CD4-positive, alpha-beta memory T cell (primary cell): Measurements from ENCODE around the gene MYLK. TPM values are rescaled to one million over a fixed set of nuclear protein-coding genes. Genes with fewer than 3 reads are reported as not detected.
A peak's percentile ranks its signal among the peaks of the same experiment; 100 is the strongest.
"Not testable (repeated sequence)": the region's sequence is repeated elsewhere in the genome, so short reads cannot be mapped to it uniquely, and the experiment has no call there.

Experiments
- CTCF ChIA-PET: fragments of 350-600 bp; sonication (Branson Sonifier 250); formaldehyde crosslinking; loops from one replicate; lab custom pipeline; 2021; ENCODE audit warnings: inconsistent platforms; ENCODE audit not compliant: partially characterized antibody; lab: Charles Lee
- POLR2A ChIA-PET: fragments of 350-600 bp; sonication (Branson Sonifier 250); formaldehyde crosslinking; loops from one replicate; lab custom pipeline; 2021; ENCODE audit not compliant: partially characterized antibody; lab: Charles Lee
- DNase-seq, 5 donors: peaks; one replicate each; pipeline versions ENCODE4 v3.0.0 to v3.0.0-alpha.2; 2020 to 2022; ENCODE audit warnings: mixed read lengths in 1 of 5
- H3K27ac ChIP-seq: one replicate; pipeline ENCODE4 v1.7.0; 2013; ENCODE audit warnings: low read depth, low read length
- H3K27me3 ChIP-seq: 2 replicates; pipeline ENCODE4 v1.7.0; 2013; ENCODE audit warnings: mild to moderate bottlenecking, low read length, moderate library complexity; ENCODE audit not compliant: insufficient read depth
- H3K36me3 ChIP-seq: 2 replicates; pipeline ENCODE4 v1.7.0; 2013; ENCODE audit warnings: mild to moderate bottlenecking, low read length, moderate library complexity; ENCODE audit not compliant: insufficient read depth
- H3K4me1 ChIP-seq: 2 replicates; pipeline ENCODE4 v1.7.0; 2013; ENCODE audit warnings: mild to moderate bottlenecking, low read length, moderate library complexity; ENCODE audit not compliant: insufficient read depth
- H3K4me3 ChIP-seq, 2 donors: one replicate each; pipeline ENCODE4 v1.7.0; 2013; ENCODE audit warnings: low read length in 2 of 2, mild to moderate bottlenecking in 1 of 2
- H3K9me3 ChIP-seq, 2 donors: one replicate each; pipeline ENCODE4 v1.7.0; 2013; ENCODE audit warnings: low read length in 2 of 2, control low read depth in 1 of 2; ENCODE audit not compliant: control insufficient read depth in 1 of 2
- H3K27ac Mint-ChIP-seq, 7 donors: one replicate each; pipeline ENCODE4 v1.8.0; 2020 to 2021; ENCODE audit warnings: mixed read lengths in 7 of 7, mild to moderate bottlenecking in 6 of 7, inconsistent platforms in 3 of 7, moderate library complexity in 3 of 7
- H3K27me3 Mint-ChIP-seq, 2 donors: one replicate each; pipeline ENCODE4 v1.8.0; 2020 to 2021; ENCODE audit warnings: mixed read lengths in 2 of 2
- H3K36me3 Mint-ChIP-seq, 2 donors: one replicate each; pipeline ENCODE4 v1.8.0; 2020 to 2021; ENCODE audit warnings: mixed read lengths in 2 of 2, inconsistent platforms in 1 of 2, mild to moderate bottlenecking in 1 of 2
- H3K4me1 Mint-ChIP-seq, 4 donors: one replicate each; pipeline ENCODE4 v1.8.0; 2020 to 2021; ENCODE audit warnings: mixed read lengths in 4 of 4, mild to moderate bottlenecking in 1 of 4
- H3K4me3 Mint-ChIP-seq, 8 donors: one replicate each; pipeline ENCODE4 v1.8.0; 2020 to 2021; ENCODE audit warnings: mixed read lengths in 8 of 8, mild to moderate bottlenecking in 7 of 8, moderate library complexity in 6 of 8, inconsistent platforms in 3 of 8
- H3K9me3 Mint-ChIP-seq, 8 donors: one replicate each; pipeline ENCODE4 v1.8.0; 2020 to 2021; ENCODE audit warnings: mixed read lengths in 8 of 8, mild to moderate bottlenecking in 5 of 8, inconsistent platforms in 3 of 8, moderate library complexity in 1 of 8
- intact Hi-C: fragments of 100-400 bp; cut with micrococcal nuclease; formaldehyde crosslinking; loops from one replicate; pipeline ENCODE4 v1.15.1; 2023
- polyA plus RNA-seq, 2 donors: library from polyadenylated mRNA; unstranded; fragments of 300-500 nt; fragmentation: Illumina TruSeq; gene quantifications; one replicate each; pipeline ENCODE4 v1.2.3, GENCODE V29; 2021
- total RNA-seq, 2 experiments: library from RNA; stranded (reverse); gene quantifications; one replicate each; pipeline ENCODE4 v1.2.3, GENCODE V29; 2021

The MYLK gene
- total and polyA plus RNA-seq, 4 experiments from 2014 or later: 0.18 TPM; not detected in 3

- CTCF ChIA-PET: interaction anchor here (0.7 kb wide), 1 partner anchor 13 kb away, joined by 3 read pairs; no protein-coding TSS in a partner anchor
- H3K36me3 Mint-ChIP-seq: no peaks in the 10 kb centered on the region
- no peak overlapping the region for H3K27ac ChIP-seq
- intact Hi-C loops: no loop called here
- H3K27me3 ChIP-seq: no peaks in the 10 kb centered on the region
- H3K4me3 ChIP-seq: no peak overlapping the region
- peaks cover 0 to 1% (median 0%) of the 10 kb centered on the region in 4 donors for H3K4me1 Mint-ChIP-seq
- H3K4me1 ChIP-seq: peaks cover 5% of the 10 kb centered on the region
- H3K27me3 Mint-ChIP-seq: peaks cover 2 to 9% of the 10 kb centered on the region in 2 donors
- H3K27ac Mint-ChIP-seq: no peak overlapping the region
- no peaks in the 10 kb centered on the region for H3K36me3 ChIP-seq
- POLR2A ChIA-PET: no interaction called here
- no peaks in the 10 kb centered on the region for H3K9me3 Mint-ChIP-seq
- DNase-seq: no peak
- no peaks in the 10 kb centered on the region for H3K9me3 ChIP-seq
- H3K4me3 Mint-ChIP-seq: no peak overlapping the region
Measured at GRCh38 chr3:123719862-123720453, 164.2 kb downstream of the MYLK start.

- H3K4me3 ChIP-seq, POLR2A ChIA-PET, H3K27me3 ChIP-seq, H3K9me3 ChIP-seq, H3K27ac Mint-ChIP-seq, H3K27ac ChIP-seq, H3K36me3 Mint-ChIP-seq, H3K4me1 ChIP-seq, H3K36me3 ChIP-seq, intact Hi-C loops, H3K4me1 Mint-ChIP-seq, H3K27me3 Mint-ChIP-seq, H3K4me3 Mint-ChIP-seq, H3K9me3 Mint-ChIP-seq: not testable (repeated sequence)
- CTCF ChIA-PET: interaction anchor here (0.9 to 1.4 kb wide), 2 partner anchors 9 to 77 kb away, joined by 3 to 4 read pairs; no protein-coding TSS in a partner anchor
- peak in 4 of 5 donors; percentile 7 to 15 (median 11) for DNase-seq
Measured at GRCh38 chr3:123719061-123719756, 164.9 kb downstream of the MYLK start.

- no peak overlapping the region for H3K4me3 Mint-ChIP-seq
- H3K9me3 Mint-ChIP-seq: no peaks in the 10 kb centered on the region
- H3K4me1 Mint-ChIP-seq: peaks cover 0 to 1% (median 0%) of the 10 kb centered on the region in 4 donors
- H3K27me3 Mint-ChIP-seq: peaks cover 2 to 4% of the 10 kb centered on the region in 2 donors
- Histone ChIP-seq H3K4me1 (no peaks in the 10 kb centered on the region), H3K4me3 (no peak overlapping the region), H3K9me3 (no peaks in the 10 kb centered on the region), H3K27me3 (no peaks in the 10 kb centered on the region), H3K27ac (no peak overlapping the region), H3K36me3 (no peaks in the 10 kb centered on the region)
- ChIA-PET CTCF (interaction anchor here (1.4 kb wide), 1 partner anchor 76 kb away, joined by 4 read pairs; no protein-coding TSS in a partner anchor), POLR2A (no interaction called here)
- no peak for DNase-seq
- no peaks in the 10 kb centered on the region for H3K36me3 Mint-ChIP-seq
- intact Hi-C loops: no loop called here
- no peak overlapping the region for H3K27ac Mint-ChIP-seq
Measured at GRCh38 chr3:123718108-123718507, 166.0 kb downstream of the MYLK start.

GRCh38 chr3:123717451-123717850, 166.7 kb downstream of the MYLK start:
- H3K27me3 Mint-ChIP-seq, H3K36me3 ChIP-seq, H3K27ac ChIP-seq, H3K27me3 ChIP-seq, H3K27ac Mint-ChIP-seq, H3K4me1 ChIP-seq, H3K9me3 ChIP-seq, intact Hi-C loops, H3K4me3 Mint-ChIP-seq, H3K36me3 Mint-ChIP-seq, H3K4me3 ChIP-seq, H3K4me1 Mint-ChIP-seq, POLR2A ChIA-PET, DNase-seq, H3K9me3 Mint-ChIP-seq: not testable (repeated sequence)
- CTCF ChIA-PET: interaction anchor here (0.6 kb wide), 1 partner anchor 13 kb away, joined by 3 read pairs; no protein-coding TSS in a partner anchor

GRCh38 chr3:123716411-123716810, 167.7 kb downstream of the MYLK start:
- H3K36me3 ChIP-seq: no peaks in the 10 kb centered on the region
- Mint-ChIP-seq H3K27me3 (peaks cover 0 to 2% of the 10 kb centered on the region in 2 donors), H3K9me3 (no peaks in the 10 kb centered on the region), H3K4me3 (no peak overlapping the region), H3K36me3 (no peaks in the 10 kb centered on the region), H3K4me1 (peaks cover 0 to 1% (median 0%) of the 10 kb centered on the region in 4 donors), H3K27ac (no peak overlapping the region)
- intact Hi-C loops: no loop called here
- H3K4me1 ChIP-seq: no peaks in the 10 kb centered on the region
- no peak overlapping the region for H3K27ac ChIP-seq
- ChIA-PET POLR2A (no interaction called here), CTCF (no interaction called here)
- DNase-seq: no peak
- H3K27me3 ChIP-seq: no peaks in the 10 kb centered on the region
- H3K9me3 ChIP-seq: no peaks in the 10 kb centered on the region
- H3K4me3 ChIP-seq: no peak overlapping the region

GRCh38 chr3:123713211-123713610, 170.9 kb downstream of the MYLK start:
- intact Hi-C loops: no loop called here
- no peak overlapping the region for H3K27ac ChIP-seq
- H3K4me1 ChIP-seq: no peaks in the 10 kb centered on the region
- CTCF ChIA-PET: interaction anchor here (1.4 kb wide), 1 partner anchor 11 kb away, joined by 7 read pairs; no protein-coding TSS in a partner anchor
- Mint-ChIP-seq H3K4me1 (no peaks in the 10 kb centered on the region), H3K4me3 (no peak overlapping the region), H3K27me3 (peaks cover 0 to 5% of the 10 kb centered on the region in 2 donors), H3K36me3 (no peaks in the 10 kb centered on the region), H3K9me3 (no peaks in the 10 kb centered on the region), H3K27ac (no peak overlapping the region)
- H3K27me3 ChIP-seq: no peaks in the 10 kb centered on the region
- DNase-seq: no peak
- no peaks in the 10 kb centered on the region for H3K9me3 ChIP-seq
- H3K4me3 ChIP-seq: no peak overlapping the region
- POLR2A ChIA-PET: no interaction called here
- no peaks in the 10 kb centered on the region for H3K36me3 ChIP-seq

GRCh38 chr3:123712077-123712860, 171.9 kb downstream of the MYLK start:
- H3K36me3 Mint-ChIP-seq: no peaks in the 10 kb centered on the region
- Histone ChIP-seq H3K36me3 (no peaks in the 10 kb centered on the region), H3K9me3 (no peaks in the 10 kb centered on the region), H3K4me3 (no peak overlapping the region), H3K27me3 (no peaks in the 10 kb centered on the region), H3K4me1 (no peaks in the 10 kb centered on the region), H3K27ac (no peak overlapping the region)
- no peaks in the 10 kb centered on the region for H3K9me3 Mint-ChIP-seq
- H3K27ac Mint-ChIP-seq: no peak overlapping the region
- no peak for DNase-seq
- H3K4me3 Mint-ChIP-seq: no peak overlapping the region
- POLR2A ChIA-PET: no interaction called here
- CTCF ChIA-PET: interaction anchor here (1.4 kb wide), 1 partner anchor 12 kb away, joined by 7 read pairs; no protein-coding TSS in a partner anchor
- intact Hi-C loops: no loop called here
- no peaks in the 10 kb centered on the region for H3K4me1 Mint-ChIP-seq
- peaks cover 0 to 6% of the 10 kb centered on the region in 2 donors for H3K27me3 Mint-ChIP-seq
